NCI-H2107 treated with DMSO at 0.1 percent for 48 hours (cell line): ENCODE results near the gene MT4.
"Not testable (repeated sequence)": the region's sequence is repeated elsewhere in the genome, so short reads cannot be mapped to it uniquely, and the experiment has no call there.

Source experiments
- DNase-seq: peaks from one replicate; lab custom pipeline; 2025; ENCODE audit not compliant: unreplicated experiment; lab: John Stamatoyannopoulos, UW

Gene MT4

DNA sequence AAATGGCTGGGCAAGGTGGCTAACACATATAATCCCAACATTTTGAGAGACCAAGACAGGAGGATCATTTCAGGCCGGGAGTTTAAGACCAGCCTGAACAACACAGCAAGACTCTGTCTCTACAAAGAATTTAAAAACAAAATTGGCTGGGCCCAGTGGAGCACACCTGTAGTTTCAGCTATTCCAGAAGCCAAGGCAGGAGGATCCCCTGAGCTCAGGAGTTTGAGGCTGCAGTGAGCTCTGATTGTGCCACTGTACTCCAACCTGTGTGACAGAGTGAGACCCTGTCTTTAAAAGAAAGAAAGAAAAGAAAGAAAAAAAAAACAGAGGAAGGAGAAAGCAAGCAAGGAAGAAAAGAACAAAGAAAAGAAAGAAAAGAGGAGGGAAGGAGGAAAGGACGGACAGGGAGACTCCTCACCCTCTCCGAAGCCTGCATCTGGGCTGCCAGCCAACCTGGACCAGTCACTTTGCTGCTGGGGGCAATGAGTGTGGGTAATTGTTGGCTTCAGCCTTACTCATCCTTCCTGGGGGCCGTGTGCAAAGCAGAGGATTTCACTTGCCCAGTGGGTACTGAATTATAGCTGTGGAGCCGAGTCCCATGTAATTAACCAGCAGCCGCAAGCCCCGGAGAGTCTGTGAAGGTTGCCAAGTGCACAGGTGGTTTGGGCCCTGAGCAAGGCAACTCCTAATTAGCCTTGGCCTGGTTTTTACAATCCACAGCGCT, 6.7 kb upstream of the MT4 start:
- DNase-seq = peak; percentile 4

DNA sequence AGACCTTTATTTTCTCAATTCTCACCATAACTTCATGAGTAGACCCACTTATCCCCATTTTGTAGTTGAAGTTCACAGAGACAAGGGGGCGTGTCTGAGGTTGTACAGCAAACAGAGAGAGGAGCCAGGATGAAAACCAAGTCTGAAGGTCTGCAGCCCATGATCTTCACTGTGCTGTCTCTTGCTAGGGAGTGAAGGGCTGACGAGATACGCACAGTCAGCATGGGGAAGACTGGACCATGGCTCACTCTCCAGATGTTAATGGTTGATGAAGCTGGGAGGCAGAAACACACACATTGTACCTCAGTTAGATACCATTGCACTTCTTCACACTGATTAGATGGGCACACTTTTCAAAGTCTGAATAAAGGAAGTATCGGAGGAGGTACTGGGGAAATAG, 5.8 kb upstream of the MT4 start:
- no peak for DNase-seq

- no peak for DNase-seq
These were observed 4.4 kb upstream of the MT4 start for GRCh38 chr16:56560447-56560846.

- DNase-seq = no peak
These were observed 3.7 kb upstream of the MT4 start for GRCh38 chr16:56561126-56561525.

- DNase-seq = no peak
These were observed 5.1 kb downstream of the MT4 start for GRCh38 chr16:56569971-56570370.

- no peak for DNase-seq
These were observed 6.7 kb downstream of the MT4 start for GRCh38 chr16:56571525-56571924.

DNA sequence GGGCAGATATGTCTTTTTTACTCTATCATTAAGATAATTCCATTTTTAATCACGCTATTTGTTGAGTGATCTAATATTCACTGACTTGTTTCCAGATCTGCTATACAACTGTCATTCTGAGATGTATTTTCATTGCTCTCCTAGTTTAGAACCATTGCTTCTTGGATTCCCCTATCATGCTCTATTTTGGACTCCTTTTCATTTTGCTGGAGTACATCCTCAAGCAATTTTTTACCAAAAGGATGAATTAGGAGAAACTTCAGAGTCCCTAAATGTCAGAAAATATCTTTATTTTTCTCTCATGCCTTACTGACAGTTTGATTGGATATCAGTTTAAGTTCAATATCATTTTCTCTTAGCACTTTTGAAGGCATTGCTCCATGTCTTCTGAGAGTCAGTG, 9.8 kb downstream of the MT4 start:
- no peak for DNase-seq

DNA sequence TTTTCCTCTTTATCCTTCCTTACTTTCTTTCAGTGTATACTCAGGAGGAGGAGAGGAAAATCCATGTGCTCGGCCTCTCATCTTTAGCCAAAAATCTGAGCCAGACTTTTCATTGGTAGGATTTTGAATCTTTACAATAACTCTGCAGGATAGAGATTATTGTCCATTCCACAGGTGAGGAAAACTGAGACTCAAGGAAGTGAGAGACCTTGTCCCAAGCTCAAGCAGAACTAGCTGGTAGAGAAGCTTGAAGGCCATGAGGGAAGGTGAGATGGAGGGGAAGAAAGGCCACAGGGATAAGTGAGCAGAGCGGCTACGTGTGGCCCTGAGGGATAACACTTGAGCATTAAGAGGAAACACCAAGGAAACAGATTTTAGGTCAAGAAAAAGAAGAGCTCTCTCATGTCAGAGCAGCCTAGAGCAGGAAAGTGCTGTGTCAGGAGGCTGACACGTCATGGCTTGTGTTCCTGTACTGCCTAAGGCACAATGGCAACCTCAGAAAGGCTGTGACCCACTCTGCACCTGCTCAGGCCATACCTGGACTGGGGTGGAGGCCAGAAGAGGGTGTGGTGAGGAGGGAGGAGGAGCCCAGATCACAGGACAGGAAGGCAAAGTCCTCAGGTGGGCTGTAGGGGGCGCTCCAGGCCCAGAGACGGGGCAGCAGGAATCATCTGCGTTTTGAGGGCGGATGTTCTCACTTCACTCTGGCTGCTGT, 11.9 kb downstream of the MT4 start:
- no peak for DNase-seq

DNA sequence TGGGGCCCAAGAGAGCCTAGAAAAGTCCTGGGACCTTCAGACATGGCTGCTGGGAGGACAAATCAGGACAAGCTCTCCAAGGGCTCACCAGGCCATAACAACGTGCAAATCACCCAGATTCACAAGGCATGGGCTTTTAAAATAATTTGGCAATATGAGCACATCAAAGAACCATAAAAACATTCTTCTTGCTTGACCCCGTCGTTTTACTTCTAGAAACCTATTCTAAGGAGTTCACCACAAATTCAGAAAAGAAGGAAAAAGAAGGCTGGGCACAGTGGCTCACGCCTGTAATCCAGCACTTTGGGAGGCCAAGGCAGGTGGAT, 12.4 kb downstream of the MT4 start:
- no peak for DNase-seq

GRCh38 chr16:56580391-56581048, 15.6 kb downstream of the MT4 start:
- no peak for DNase-seq

GRCh38 chr16:56582911-56583310, 18.0 kb downstream of the MT4 start:
- DNase-seq = not testable (repeated sequence)

DNA sequence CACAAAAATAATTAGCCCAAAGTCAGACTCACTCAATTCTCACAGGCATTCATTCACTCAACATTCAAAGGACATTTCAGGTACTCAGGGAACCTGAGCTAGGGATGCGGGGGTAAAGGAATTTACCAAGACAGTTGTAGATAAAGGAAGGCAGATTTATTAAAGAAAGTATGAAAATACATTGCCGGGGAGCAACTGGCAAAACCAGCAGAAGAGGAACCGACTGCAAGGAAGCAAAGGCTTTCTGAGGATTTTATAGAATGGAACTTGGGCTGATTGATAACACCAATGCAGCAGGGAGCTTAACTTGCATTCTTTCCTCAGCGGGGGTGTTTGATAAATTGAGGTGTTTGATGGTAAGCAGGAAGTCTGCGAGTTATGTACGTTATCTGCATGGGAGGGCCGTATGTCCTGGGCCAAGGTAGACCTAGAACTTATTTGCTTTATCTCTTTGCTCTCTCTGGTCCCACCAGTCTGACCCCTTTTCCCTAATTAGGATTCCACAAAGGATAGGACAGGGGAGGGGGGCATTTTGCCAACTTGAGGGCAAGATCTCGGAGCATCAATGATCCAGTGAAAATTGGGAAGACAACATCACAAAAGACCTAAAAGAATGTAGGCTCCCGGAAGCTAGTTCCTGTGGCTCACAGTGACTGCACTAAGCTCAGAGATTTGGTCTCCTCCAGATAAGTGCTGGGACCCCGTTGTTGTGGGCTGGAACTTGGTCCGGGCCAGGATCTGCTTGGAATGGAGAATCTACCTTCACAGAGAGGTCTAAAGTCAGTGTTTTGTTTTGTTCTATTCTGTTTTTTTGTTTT, 18.7 kb downstream of the MT4 start:
- DNase-seq = no peak

DNA sequence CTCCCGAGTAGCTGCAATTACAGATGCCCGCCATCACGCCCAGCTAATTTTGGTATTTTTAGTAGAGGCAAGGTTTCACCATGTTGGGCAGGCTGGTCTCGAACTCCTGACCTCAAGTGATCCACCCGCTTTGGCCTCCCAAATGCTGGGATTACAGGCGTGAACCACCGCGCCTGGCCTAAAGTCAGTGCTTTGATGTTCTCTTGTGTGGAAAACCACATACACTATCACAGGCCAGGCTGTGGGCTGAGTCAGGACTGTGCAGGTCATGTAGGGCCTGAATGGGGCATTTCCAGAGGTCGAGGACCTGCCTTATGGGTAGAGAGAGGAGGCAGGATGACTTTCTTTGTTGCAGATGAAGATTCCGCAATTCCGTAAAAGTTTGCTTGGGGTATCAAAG, 19.4 kb downstream of the MT4 start:
- DNase-seq = no peak

- no peak for DNase-seq
These were observed 23.9 kb downstream of the MT4 start for GRCh38 chr16:56588781-56589140.

DNA sequence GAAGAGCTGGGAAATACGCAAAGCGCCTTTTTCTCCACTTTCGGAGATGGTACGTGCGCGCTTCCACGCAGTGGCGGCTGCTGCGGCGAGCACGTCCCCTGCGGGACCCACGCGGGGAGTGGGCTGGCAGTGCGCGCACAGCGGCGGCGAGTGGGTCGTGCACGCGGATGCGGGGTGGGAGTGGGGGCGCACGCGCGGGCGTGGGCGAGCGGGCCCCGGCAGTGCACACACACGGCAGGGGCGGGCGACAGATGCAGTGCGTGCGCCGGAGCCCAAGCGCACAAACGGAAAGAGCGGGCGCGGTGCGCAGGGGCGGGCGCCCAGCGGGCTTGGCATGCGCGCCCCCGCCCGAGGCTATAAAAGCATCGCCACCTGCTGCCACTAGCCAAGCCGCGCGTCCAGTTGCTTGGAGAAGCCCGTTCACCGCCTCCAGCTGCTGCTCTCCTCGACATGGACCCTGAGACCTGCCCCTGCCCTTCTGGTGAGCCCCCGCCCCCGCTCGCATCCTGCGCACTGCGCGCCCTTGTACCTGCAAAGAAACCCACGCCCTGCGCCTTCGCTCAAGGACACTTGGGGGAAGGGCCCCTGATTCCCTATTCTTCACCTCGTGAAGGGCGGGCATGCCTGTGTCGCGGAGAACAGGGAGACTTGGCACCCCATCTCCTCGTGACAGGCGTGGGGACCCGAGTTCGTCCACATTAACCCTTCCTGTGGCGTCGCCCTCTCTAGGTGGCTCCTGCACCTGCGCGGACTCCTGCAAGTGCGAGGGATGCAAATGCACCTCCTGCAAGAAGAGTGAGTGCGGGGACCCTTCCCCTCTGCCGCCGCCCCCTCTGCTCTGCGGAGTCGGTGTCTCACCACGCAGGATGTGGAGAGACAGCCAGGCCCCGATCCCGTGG, 24.5 kb downstream of the MT4 start, which contains the start of gene MT3:
MT3 (plus strand) TSS at position 388 of the 899 bp plus-strand sequence; CDS start at position 451, 63 bp downstream.
- peak; percentile 14 for DNase-seq

GRCh38 chr16:56591377-56592060, 26.6 kb downstream of the MT4 start:
- no peak for DNase-seq

GRCh38 chr16:56593573-56594291, 28.9 kb downstream of the MT4 start:
- DNase-seq = no peak

GRCh38 chr16:56594292-56594619, 29.4 kb downstream of the MT4 start:
- no peak for DNase-seq

- DNase-seq = peak; percentile 5
These were observed 35.6 kb downstream of the MT4 start for GRCh38 chr16:56600398-56600999.
